Measurements from ENCODE around the gene PLSCR5.

The PLSCR5 gene, protein sequence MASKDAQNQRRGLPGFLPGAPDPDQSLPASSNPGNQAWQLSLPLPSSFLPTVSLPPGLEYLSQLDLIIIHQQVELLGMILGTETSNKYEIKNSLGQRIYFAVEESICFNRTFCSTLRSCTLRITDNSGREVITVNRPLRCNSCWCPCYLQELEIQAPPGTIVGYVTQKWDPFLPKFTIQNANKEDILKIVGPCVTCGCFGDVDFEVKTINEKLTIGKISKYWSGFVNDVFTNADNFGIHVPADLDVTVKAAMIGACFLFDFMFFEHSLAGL

DNA sequence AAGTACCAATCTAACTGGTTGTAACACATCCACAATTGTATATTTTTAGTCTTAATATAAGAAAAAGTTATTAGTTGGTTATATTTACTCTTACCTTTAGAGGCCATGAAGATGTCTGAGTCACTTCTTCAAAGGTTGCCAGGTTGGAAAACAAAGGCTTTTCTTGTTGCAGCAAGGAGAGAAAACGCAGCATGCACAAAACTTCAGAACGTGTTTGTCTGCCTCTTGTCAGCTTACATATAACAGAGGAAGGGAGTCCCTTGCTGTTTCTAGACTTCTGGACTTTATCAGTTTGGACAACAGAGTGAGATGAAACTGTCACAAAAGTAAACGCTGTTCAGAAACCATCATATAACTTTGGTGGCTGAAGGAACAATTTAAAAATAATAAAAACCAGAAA lies at the start of gene PLSCR5:
TSS of gene PLSCR5 (minus strand) at position 241 of the 400 bp plus-strand sequence. CDS start at position 107, 134 bp downstream.
- DNase-seq (ENCODE audit: low read depth) = no peak

DNA sequence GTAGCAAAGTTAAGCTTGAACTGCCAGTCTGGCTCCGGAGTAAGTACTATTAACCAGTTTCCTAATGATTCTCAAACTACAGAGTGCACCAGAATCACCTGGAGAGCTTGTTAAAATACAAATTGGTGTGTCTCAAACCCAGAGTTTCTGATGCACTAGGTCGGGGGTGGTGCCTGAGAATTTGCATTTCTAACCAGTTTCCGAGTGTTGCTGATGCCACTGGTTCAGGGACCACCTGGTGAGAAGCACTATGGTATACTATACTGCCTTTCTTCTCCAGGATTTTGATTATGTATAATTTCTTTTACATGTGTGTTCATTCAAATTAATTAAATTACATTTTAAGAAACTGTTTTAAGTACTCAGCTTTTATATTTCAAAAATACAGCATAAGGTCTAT lies 48.8 kb upstream of the PLSCR5 start:
- DNase-seq (ENCODE audit: low read depth) = no peak

DNA sequence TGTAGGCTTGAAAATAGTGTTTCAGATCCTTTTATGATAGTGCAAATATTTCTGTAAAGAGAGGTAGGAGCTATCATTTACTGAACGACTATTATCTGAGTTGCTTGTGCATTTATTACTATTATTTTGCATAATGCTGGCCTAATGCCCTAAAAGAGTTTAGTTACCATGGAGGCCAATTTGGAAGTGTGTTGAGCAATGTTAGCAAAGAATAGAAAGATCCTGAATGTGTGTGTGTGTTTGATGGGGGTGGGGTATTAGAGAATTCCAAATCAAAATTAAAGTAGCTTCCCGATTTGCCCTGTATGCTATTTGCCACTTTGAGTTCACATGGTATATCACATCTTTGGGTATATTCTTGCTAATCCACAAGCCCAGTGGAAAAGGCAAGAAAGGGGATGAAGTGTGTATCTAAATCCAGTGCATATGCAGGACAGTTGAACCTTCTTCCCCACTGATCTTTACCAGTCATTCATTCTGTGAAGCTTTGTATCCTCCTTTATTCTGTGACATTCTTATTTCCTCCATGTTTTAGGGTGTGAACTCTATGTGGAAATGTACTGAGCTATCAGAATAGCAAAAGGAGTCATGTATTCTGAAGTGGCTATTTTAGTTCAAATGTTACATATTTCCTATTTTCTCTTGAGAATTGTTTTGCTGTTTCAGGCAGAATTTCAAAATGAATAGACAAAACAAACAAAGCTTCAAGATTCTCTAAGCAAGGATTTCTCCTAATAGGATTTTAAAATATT lies 45.7 kb upstream of the PLSCR5 start:
- no peak for DNase-seq (ENCODE audit: low read depth)

DNA sequence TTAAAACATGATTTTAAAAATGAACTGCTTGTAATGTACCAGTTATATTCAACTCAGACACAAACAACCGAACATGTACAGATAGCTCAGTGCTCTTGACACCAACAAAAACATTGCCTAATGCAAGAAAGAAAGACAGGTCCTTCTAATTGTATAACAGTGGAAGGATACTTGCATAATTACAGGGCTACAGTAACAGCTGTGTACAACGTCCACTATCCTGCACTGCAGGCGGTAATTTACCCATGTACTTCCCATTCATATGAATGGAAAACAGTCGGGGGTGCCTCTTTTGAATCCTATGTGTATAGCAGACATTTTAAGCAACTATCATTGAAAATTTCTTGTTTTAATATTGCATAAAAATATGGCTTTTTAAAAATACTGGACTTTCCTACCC lies 41.1 kb upstream of the PLSCR5 start:
- no peak for DNase-seq (ENCODE audit: low read depth)

DNA sequence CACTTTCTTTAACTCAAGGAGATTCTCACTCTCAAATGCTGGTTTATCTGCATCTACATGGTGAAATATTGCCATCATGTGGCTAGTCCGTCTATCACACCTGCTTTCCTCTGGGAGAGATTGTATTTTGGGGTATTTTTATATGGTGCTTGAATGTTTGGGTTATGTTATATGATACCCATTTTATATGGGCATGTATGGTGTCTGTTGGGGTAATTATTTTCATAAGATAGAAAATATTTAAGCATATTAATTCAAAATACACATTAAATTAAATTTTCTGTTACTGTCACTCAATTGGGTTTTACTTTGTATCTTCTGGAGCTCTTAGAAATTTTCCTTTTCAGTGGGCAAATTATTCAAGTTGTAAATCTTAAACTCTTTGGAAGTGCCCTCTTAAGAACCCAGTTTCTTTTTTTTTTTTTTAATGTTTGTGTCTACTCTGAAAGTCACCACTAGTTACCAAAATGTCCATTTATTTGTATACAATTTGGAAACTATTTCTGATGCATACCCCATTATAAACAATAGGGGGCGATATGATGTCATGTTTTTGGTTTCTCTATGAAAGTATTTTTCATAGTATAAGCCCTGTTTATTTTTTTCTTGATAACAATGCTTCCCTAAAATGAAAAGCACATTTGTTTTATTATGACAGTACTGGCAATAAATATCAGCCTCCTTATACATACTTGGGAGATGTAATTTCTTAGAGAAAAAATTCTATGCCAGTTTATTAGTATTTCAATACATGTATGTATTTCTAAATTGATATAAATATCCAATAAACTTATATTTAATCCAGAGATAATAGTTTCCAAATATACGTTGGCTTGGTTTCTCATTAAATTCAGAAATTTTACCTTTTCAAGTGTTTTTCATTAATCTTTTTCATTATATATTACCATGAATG lies 36.1 kb upstream of the PLSCR5 start:
- DNase-seq (ENCODE audit: low read depth) = no peak

DNA sequence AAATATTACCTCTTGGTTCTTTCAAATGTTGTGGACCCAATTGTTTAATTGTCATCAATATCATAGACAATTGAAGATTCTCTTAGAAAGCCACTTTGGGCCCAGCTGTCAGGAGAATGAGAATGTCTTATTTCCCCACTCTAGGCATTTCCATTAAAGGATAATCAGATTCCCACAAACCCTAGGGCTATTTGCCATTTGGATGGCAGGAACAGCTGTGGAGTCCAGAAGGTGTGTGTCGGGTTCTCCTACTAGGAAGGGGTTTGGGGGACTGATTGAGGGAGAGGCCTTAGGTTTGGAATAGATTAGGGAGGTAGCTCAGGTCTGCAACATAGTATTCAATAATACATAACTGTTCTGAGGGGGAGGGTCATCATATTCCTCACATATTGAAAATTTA lies 35.2 kb upstream of the PLSCR5 start:
- DNase-seq (ENCODE audit: low read depth) = no peak

DNA sequence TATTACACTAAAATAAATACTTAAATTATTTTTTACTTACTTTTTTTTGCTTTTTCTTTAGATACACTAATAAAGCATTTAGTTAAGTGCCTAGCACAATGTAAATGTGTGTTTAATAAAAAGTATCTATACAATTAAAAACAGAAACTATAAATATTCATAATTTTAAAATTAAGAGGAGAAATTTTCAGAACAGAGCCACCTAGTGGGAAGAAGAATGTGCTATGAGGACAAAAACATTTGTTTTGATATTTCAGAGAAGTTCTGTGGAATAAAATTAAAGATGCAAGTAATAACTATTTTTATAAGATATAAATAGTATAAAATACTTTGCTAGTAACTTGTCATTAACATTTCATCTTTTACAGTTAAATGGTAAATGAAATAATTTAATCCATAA lies 33.6 kb upstream of the PLSCR5 start:
- no peak for DNase-seq (ENCODE audit: low read depth)

DNA sequence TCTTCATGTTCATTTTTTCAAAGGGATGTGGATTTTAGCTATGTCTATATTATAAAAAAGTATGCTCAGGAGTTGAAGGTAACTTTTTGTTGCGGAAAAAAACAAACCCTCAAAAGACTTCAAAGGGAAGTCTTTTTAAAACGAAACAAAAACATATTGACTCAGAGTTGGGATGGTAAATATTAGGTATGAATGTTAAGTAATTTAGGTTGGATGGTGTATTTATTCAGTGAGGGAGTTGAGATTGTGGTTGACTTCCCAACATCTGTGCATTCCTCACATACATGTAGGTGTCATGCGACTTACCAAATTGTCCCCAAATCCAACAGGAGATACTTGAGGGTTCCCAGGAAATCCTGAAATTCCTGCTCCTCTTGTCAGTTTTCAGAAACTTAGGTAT lies 32.7 kb upstream of the PLSCR5 start:
- DNase-seq (ENCODE audit: low read depth) = no peak

DNA sequence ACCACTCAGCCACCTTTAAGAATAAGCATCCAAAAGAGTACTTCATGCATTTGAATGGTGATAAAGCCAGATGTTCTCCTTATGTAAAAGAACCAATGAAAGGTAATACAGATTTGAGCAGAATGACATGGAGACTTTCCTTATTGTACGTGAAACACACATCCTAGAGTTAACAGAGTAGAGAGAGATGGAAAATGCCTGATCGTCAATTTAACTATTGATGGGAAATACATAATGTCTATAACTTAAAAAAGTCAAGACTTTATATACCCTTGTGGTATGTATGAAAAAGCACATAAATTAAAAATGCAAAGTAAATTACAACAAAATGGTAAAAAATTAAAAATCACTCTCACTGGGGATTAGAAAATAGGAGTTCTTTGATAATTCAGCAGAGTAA lies 31.7 kb upstream of the PLSCR5 start:
- DNase-seq (ENCODE audit: low read depth) = no peak

DNA sequence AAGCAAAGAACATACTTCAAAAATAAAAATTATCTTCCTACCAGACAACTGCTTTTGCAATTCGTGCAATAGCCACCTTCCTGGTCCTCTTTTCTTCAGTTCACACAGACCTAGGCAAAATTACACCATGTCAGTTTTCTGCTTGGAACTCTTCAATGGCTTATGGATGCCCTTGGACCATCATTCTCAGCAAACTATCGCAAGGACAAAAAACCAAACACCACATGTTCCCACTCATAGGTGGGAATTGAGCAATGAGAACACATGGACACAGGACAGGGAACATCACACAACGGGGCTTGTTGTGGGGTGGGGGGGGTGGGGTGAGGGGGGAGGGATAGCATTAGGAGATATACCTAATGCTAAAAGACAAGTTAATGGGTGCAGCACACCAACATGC lies 29.2 kb upstream of the PLSCR5 start:
- no peak for DNase-seq (ENCODE audit: low read depth)

DNA sequence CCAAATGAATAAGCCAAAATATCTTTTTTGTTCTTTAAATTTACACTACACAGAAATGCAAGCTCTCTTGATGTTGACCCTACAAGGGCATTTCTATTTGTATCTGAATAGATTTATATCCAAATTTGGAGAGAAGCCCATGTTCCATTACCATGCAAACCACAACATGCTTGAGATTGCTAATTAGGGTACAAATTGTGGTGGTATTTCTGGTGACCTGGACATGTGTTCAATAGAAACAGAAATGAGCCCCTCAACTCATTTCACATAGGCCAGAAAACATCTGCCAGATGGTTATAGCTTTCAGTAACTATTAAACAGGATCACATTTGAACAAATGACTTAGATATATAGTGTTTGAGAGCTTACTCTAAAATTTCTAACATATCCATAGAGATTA lies 23.5 kb upstream of the PLSCR5 start:
- DNase-seq (ENCODE audit: low read depth) = no peak

DNA sequence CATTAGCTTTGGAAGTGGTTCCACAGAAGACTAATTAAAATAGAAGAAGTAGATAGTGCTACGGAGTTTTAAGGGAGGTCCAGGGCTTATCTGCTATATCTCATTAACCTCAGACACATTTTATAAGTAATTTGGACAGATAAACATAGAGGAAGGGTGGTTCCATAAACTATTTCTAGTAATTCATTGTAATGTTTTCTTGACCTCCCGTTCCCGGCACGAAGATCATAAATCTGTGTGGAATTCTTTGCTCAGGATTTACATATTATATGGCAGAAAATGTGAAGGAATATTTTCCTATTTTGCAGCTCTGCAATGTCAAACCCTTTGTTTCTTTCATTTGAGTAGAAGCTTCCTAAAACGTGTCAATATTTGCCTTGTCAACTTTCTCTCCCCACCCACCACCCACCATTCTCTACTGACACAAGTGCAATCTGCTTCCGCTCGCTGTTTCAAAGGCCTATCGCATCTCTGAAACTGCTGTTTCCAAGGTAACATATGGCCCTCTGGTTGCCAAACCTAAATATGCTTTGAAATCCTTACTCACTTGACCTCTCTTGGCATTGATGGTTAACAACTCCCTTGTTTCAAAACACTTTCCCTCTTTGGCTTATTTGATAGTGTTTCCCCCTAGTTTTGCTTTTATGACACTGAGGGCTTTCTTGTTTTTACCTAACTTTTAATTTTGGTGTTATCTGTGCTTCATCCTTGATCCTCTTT lies 21.4 kb upstream of the PLSCR5 start:
- no peak for DNase-seq (ENCODE audit: low read depth)

DNA sequence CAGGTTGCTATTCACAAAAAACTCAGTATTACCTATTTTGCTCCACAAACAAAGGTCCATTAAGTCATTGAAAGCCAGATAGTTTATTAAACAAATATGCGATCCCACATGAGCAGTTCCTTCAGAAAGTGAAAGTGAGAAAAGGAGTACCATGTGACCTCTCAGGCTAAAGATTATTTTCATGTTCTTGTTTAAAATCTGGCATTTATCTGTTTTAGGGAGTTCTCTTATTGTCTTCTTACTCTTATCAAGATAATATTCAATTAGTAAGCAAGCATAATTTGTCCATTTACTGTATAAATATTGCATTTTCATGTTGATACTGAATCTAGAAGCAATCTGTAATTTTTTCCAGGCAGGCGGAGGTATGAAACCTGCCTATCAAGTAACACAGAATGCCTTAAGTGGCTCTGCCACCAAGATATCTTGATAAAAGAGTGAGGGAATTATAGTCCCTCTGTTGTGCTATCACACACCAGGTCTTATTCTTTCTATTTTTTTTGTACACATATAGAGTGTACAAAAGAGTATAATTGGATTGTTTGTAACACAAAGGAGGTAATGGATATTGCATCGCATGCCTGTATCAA lies 20.1 kb upstream of the PLSCR5 start:
- no peak for DNase-seq (ENCODE audit: low read depth)

DNA sequence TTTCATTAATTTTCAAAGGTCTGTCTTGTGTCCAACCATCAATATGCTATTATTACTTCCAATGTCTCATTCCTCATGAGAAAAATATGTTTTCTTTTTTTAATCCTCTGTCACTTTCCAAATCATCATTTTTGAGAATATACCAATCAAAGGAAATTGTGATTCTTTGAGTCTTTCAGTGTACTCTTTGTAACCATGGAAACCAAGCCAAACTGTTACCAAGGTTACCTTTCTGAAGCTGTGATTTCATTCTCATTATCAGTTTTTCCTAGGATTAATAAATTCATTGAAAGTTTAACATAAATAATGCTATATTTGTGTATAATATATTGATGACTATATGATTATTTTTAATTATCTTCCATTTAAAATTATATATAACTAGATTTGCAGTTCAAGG lies 16.6 kb upstream of the PLSCR5 start:
- no peak for DNase-seq (ENCODE audit: low read depth)

DNA sequence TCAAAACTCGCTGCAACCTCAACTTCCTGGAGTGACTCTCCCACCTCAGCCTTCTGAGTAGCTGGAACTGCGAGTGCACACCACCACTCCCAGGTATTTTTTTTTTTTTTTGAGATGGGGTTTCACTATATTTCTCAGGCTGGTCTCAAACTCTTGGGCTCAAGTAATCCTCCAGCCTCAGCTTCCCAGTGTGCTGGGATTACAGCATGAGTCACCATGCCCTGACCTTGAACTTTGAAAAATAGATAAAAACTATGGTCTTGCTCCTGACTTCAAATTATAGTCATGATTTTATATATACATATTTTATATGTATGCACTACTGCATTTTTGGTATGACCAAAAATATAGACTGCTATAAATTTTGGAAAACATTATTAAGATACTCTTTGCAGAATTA lies 6.9 kb upstream of the PLSCR5 start:
- no peak for DNase-seq (ENCODE audit: low read depth)

DNA sequence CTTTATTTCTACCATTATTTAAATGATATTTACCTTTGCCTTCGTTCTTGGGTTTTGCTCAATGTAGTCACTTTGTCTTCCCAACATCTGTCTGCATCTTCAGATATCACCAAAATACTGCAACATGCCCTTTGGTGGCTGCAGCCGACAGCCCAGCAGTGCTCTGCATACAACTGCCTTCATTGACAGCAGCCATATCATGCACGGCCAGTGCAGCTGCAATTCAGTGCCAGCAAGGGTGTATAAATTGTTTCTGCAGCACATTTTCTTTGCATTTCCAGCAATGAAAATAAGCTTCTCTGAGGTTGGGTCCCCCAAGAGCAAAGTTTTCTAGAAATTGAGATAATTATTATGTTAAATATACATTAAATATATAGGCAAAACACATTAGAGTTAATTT lies 6.0 kb upstream of the PLSCR5 start:
- no peak for DNase-seq (ENCODE audit: low read depth)

DNA sequence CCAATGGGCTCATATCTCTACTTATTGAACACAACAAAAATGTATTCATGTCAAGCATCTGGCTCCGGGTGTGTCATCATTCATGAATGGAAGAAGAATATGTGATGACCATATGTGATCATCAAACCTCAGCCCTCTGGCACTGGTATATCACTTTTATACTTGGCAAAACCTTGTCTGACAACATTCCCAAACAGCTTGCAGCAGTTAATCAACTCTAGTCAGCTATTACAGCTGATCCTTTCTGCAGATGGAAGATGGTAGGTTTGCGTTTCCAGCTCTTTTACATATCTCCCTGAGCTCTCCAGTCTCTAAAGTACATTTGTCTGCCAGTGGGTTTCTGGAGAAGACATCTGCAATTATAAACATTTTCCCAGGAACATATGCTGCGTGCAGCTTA lies 6.6 kb downstream of the PLSCR5 start:
- no peak for DNase-seq (ENCODE audit: low read depth)

DNA sequence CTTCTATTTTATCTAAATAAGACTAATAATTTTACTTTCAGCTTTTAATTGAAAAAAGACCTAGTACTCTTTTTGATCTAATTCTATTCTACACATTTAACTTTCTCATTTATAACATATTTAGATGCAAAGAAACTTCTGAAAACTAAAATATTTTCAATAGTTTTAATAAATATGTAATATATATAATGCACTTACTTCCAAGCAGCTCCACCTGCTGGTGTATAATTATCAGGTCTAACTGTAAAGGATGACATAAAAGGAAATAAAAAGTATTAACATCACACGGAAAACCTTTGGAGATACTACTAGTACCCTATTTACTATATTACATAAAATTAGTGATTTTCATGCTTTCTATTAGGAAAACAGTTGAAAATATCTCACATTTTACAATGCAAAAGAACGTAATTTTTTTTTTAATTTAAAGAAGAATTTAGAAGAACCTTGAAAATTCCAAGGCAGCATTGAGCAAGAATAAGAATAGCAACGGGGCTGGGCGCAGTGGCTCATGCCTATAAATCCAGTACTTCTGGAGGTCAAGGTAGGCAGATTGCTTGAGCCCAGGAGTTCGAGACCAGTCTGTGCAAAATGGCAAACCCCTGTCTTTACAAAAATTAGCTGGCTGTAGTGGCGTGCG lies 10.2 kb downstream of the PLSCR5 start:
- DNase-seq (ENCODE audit: low read depth) = no peak

DNA sequence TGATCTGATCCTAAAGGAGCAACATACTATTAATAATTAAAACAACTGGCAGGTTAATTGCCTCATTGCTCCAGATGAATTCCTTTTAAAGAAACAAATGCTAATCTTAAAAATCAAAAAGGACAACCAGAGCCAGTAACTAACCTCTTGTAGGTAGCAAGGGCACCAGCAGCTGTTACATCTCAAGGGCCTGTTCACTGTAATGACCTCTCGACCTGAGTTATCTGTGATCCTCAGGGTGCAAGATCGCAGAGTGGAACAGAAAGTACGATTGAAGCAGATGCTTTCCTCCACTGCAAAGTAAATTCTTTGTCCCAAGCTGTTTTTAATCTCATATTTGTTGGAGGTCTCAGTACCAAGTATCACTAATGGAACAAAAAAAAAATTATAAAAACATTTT lies 11.4 kb downstream of the PLSCR5 start:
- DNase-seq (ENCODE audit: low read depth) = no peak

DNA sequence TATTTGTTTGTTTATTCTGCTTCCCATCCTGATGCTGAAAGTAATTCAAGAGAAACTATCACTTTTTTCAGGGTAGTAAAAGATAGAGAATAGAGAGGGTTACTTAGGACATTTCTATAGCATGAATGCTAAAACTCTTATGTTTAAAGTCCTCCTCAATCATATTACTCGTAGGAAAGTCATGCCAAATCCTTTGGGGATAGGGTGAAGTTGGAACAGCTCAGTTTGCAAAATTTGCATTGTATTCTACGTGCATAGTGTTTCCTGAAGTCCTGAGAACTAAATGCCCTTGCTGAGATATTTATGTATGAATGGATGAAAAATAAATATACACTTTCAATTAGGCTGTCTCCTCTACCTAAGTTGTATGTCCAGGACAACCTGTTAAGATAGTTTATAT lies 14.6 kb downstream of the PLSCR5 start:
- no peak for DNase-seq (ENCODE audit: low read depth)

DNA sequence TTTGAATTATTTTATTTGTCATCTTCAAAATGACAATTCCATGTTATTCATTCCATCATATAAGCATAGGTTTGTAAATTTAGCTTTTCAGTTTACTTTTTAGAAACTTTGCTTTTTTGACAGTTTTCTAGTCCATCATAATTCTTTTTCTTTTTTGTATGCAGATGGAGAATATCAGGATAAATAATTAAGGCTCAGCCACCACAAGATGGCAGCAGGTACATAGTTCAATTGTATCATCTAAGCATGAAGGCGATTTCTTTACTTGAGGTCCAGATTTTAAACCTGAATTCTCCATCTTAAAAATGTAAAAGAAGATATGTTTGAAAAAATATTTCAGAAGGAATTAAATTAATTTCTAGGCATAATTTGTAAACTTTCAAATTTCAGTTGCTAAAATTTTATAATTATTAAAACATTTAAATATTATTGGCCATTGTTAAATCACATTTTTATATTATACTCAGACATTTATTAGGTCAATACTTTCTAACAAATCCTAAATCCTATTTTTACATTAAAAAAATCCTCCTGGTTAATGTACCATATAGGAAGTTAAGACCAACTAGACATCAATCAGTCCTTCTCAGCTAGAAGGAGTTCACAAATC lies 15.1 kb downstream of the PLSCR5 start:
- DNase-seq (ENCODE audit: low read depth) = no peak
